Measurements from ENCODE around the gene SLC40A1.
A peak's percentile ranks its signal among the peaks of the same experiment; 100 is the strongest.
"Not testable (repeated sequence)": the region's sequence is repeated elsewhere in the genome, so short reads cannot be mapped to it uniquely, and the experiment has no call there.

The SLC40A1 gene, protein sequence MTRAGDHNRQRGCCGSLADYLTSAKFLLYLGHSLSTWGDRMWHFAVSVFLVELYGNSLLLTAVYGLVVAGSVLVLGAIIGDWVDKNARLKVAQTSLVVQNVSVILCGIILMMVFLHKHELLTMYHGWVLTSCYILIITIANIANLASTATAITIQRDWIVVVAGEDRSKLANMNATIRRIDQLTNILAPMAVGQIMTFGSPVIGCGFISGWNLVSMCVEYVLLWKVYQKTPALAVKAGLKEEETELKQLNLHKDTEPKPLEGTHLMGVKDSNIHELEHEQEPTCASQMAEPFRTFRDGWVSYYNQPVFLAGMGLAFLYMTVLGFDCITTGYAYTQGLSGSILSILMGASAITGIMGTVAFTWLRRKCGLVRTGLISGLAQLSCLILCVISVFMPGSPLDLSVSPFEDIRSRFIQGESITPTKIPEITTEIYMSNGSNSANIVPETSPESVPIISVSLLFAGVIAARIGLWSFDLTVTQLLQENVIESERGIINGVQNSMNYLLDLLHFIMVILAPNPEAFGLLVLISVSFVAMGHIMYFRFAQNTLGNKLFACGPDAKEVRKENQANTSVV

GRCh38 chr2:189580658-189581353 lies at the start of gene SLC40A1:
TSS of gene SLC40A1 (minus strand) at chr2:189580786. CDS start at chr2:189580460, 326 bp downstream.
- DNase-seq (ENCODE audit: low spot score), result peak; percentile 77

- peak; percentile 21 for DNase-seq (ENCODE audit: low spot score)
Measured at GRCh38 chr2:189629531-189630453, 49.2 kb upstream of the SLC40A1 start.

DNA sequence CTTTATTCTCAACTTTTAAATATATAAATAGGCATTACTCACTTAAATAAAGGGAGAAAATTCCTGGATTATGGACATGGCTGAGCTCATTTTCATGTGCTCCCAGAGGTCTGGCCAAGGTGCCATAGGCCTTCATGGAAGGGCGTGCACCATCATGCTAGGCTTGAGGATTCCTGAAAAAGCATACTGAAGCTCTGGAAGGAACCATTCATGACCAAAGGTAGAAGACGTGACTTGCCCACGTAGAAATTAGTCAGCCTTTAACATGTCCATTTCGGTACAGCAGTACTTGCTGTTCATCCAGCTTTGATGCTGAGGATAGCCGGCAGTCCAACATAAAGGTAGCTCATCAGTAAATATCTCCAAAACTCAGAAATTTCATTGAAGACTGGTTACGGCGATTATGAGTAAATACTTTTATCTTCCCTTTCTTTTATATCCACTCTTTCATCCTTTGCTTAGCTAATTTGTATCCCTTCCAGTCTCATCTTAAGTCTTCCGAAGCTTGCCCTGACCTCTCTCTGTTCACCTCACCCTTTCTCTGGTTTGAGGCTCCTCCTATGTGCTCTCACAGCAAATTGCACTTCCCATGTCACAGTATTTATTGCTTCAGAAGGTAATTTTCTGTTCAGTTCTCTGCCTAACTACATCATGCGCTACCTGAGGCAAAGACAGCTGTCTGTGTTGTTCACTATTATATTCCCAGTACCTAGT lies 48.4 kb upstream of the SLC40A1 start:
- DNase-seq (ENCODE audit: low spot score), result no peak

GRCh38 chr2:189627789-189628188 lies 47.2 kb upstream of the SLC40A1 start:
- no peak for DNase-seq (ENCODE audit: low spot score)

DNA sequence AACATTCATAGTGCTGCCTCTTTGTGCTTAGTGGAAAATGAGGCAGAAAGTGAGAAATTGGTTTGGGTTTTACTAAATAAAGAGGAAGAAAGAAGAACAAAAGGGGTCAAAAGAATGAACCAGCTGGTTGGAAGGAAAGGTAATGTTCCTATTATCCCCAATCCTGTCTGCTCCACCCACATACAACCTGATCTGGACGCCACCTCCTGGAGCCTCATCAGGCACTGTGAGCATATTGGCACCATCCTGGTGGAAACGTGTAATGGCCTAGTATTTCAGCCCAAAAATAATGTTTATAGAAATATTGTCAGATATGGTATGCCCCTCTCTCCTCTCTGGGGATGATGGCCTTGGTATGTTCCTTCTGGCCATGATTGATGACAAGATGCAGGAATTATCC lies 45.0 kb upstream of the SLC40A1 start:
- DNase-seq (ENCODE audit: low spot score), result no peak

DNA sequence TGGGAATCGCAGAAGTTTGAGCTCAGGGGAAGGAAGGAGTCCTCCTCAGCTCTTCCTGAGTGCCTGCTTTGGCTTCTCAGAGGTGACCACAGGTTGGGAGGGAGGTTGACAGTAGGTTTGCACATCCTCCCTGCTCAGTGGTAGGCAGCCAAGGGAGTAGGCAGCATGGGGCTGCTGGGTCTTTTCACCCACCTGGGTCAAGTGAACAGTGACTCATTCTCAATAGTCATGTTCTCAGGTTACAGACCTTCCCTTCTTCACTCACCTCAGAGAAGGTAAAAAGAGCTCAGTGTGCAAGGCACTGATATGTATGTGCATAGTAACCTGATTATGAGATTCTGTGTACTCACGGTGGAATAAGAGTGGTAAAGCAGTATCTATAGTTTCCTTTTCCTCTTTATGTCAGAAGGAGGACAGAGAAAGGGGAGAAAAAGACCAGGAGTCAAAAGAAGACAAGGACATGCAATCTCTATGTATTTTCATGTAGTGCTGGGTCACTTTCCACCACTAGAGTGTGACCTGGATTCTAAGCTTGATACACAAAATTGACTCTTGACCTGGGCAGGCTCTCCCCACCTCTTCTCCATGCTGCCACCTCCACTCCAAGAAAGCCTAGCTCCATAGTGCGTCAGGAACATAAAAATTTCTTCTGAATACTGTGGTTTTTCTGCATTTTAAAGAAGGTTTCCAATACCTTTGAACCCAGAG lies 44.2 kb upstream of the SLC40A1 start:
- no peak for DNase-seq (ENCODE audit: low spot score)

GRCh38 chr2:189623049-189623448 lies 42.5 kb upstream of the SLC40A1 start:
- no peak for DNase-seq (ENCODE audit: low spot score)

DNA sequence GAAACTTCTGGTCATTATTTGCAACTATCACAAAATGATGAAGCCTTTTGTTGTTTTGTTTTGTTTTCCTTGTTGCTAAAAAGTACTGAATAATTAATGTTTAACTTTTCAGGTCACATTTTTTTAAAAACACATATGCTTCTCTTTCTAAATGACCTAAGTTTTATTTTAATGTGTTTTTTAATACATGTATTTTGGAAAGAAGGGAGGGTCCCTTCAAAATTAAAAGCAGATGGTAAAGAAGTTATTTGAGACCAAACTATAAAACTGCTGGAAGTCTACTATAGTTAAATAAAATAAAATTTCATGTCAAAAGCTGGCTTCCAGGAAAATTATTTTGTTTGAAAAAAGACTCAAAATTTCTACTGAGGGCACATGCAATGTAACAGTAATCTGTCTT lies 41.2 kb upstream of the SLC40A1 start:
- DNase-seq (ENCODE audit: low spot score), result no peak

DNA sequence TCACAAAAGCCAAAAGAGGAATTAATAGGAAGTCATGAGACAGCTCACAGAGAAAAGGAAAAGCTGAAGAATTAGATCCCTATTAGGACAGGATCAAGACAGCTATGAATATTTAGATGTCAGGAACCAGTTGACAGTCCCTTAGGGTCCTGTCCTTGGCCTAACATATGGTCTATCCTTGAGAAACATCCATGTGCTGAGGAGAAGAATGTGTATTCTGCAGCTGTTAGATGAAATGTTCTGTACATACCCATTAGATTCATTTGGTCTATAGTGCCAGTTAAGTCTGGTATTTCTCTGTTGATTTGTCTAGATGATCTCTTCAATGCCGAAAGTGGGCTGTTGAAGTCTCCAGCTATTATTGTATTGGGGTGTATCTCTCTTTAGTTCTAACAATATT lies 37.6 kb upstream of the SLC40A1 start:
- DNase-seq (ENCODE audit: low spot score), result no peak

- no peak for DNase-seq (ENCODE audit: low spot score)
Measured at GRCh38 chr2:189614585-189614984, 34.0 kb upstream of the SLC40A1 start.

DNA sequence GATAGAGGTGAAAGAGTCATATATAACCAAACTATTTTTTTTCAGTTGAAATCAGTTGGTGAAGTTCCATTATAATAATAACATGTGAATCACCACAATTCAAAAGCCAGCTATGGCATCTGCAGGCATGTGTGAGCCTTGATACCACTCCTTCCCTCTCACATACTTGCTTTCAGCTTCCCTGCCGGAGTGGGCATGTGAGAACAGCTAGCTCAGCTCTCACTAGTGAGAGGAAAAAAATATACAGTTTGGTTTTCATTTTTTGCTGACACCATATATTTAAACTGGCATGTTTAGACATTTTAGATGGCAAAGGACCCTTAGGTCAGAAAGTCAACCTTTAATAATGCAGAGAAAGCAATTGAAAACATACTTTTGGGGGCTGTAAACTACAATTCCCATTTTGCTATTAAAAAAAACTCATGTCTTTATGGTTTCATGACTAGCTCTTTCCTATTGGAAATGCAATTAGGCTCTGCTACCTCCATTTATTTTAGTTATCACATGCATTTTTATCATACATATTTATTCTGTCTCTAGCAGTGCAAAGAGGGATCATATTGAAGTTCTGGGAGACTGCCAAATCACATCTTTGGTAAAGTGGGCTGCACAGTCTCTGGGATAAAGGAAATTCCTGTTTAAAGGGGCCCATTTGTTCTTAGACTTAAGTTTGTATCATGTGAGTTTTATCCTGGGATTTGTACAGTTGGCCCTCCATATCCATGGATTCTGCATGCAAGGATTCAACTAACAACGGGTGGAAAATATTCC lies 33.2 kb upstream of the SLC40A1 start:
- DNase-seq (ENCODE audit: low spot score), result peak; percentile 16

- peak; percentile 21 for DNase-seq (ENCODE audit: low spot score)
Measured at GRCh38 chr2:189613077-189613636, 32.6 kb upstream of the SLC40A1 start.

DNA sequence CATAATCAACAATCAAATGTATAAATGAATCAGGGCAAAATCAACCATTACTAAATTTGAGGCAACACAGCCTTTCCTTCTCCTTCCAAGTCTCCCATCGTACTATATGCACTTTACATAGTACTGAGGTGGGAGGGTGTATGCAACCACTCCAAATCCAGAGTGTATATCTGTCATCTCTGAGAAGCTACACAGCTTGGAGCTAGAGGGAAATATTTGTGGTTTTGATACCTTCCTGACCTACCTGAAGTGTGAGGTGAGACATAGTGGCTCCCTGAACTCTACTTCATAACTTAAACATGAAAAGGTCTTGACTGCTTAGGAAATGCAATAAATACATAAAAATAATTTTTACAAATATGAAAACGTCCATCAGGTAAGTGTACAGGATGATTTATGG lies 30.1 kb upstream of the SLC40A1 start:
- DNase-seq (ENCODE audit: low spot score), result no peak

DNA sequence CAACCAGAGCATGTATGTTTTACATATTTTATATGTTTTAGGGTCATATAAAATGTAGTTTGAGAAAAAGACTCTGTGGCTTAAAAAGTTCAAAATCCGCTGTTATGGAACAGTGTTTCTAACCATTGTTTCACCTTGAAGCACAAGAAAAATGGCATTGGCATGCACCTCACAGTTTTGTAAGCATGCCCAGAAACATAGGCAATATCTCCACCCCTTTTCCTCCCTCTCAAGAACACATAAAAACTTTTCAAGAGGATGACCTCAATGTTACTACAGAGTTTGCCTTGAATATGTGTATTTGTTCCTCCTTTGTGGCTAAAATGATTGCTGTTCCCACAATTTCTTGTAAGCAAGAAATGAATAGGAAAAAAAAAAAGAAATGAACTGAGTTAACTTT lies 29.3 kb upstream of the SLC40A1 start:
- DNase-seq (ENCODE audit: low spot score), result no peak

DNA sequence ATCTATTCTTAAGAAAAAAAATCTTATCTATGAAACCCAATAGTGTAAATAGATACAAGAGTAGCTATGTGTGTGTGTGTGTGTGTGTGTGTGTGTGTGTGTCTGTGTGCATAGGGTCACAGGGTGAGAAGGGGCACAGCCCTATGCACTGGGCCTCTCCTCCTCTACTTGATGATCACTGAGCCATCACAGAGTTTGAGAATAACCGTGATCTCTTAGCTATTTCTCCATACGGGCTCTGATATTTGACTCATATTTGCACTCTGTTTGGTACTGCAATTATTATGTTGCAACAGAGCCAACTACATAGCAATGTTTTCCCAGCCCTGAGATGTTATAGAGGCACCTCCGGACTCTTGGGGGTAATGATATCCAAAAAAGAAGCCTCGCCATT lies 28.8 kb upstream of the SLC40A1 start:
- DNase-seq (ENCODE audit: low spot score), result peak; percentile 18

DNA sequence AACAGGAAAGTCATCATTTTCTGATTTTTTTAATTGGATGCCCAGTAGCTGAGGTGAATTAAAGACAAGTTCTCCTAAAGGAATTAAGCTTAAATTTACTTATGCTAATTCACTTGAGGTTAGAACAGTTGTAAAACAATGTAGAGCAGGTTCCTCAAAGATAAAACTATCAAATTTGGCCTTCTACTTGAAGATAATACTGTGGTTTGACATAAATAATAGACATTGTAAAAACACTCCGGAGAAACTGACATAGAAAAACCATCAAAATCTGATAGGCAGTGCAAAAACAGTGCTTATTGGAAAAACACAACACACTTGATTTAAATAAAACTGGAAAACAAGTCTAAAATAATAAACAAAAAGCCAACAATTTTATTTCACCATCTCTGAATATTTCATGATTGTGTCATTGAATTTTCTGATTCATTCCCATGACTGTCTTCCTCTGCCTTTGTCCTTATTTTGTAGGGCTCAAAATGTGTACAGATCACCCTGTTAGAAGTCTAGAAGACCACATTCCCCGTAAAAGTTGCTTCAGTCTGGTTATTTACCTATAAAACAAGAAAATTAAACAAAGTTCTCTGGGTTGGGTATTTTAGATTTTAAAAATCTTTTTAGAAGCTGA lies 28.3 kb upstream of the SLC40A1 start:
- peak; percentile 43 for DNase-seq (ENCODE audit: low spot score)

- no peak for DNase-seq (ENCODE audit: low spot score)
Measured at GRCh38 chr2:189608170-189608569, 27.6 kb upstream of the SLC40A1 start.

DNA sequence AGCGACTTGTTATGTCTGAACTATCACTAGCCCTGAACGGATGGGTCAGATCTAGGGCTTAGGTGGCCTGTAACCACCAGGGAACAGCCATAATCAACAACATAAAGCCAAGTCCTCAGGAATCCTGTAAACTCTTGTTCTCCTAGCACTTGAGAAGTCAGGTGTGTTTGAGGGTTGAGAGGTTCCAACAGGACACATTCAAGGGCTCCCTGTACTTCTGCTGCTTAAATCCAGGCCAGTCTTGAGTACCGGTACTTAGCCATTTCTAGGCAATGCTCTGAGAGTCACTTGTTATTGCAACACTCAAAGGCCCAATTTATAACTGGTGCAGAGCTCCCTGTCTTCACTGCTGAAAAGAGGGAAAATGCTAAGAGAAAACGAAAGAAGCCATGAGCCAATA lies 21.6 kb upstream of the SLC40A1 start:
- DNase-seq (ENCODE audit: low spot score), result no peak

- DNase-seq (ENCODE audit: low spot score), result not testable (repeated sequence)
Measured at GRCh38 chr2:189601652-189602051, 21.1 kb upstream of the SLC40A1 start.
